ENCODE results near the gene PLA2G15.
"Not testable (repeated sequence)": the region's sequence is repeated elsewhere in the genome, so short reads cannot be mapped to it uniquely, and the experiment has no call there.

PLA2G15 gene

DNA sequence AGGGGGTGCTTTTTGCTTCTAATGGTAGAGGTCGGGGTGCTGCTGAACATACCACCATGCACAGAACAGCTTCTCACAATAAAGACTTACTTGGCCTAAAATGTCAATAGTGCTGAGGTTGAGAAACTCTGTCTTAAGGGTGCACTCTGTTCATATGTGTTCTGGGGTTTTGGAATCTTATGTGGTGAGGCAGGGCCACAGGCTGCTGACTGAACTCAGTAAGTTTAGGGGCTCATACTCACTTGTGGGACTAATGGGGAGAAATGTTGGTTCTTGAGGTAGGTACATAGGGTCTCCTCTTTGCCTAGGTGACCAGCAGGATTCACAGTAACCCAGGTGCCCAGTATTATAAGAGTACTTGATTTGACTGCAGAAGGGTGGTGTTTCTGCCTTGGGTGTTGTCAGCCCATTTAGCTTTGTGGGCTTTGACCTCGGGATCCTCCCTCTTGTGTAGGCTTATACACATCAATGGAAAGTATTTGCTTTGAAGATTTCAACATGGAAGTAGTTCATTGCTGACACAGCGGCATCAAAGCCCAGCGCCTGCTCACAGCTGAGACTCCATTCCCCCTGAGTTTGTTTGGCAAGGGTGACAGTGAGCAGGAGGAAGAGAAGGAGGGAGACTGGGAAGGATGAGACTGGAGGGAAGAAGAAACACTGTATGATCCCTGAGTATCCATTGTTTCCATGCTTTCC lies 36.3 kb downstream of the PLA2G15 start:
- no peak for DNase-seq

DNA sequence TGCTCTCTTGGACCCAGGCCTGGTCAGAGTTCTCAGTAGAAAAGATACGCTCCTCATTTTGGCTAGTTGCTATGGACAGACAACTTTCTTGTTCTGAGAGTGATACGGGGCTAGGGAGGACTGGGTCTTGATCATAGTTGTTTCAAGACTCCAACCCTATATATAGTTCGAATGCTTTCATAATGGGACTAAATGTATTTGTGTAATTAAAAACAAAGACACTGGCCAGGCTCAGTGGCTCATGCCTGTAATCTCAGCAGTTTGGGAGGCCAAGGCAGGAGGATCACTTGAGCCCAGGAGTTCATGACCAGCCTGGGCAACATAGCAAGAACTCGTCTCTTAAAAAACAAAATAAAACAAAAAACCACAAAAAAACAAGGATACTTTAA lies 36.9 kb downstream of the PLA2G15 start:
- no peak for DNase-seq

DNA sequence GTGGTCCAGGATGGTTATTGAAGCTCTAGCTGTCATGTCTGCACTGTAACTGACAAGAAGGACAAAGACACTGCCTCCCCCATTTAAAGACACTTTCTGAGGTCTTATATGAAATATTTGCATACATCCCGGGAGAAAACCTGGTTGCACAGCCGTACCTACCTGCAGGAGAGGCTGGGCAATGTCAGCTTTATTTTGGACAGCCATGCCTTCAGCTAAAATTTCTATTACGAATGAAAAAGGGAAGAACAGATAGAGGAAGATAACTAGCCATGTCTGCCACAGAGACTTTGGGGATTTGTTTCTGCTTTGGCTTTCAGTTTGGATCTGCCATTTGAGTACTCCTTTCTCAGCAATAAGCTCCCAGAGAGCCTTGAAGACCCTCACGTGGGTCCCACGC lies 38.2 kb downstream of the PLA2G15 start:
- no peak for DNase-seq

DNA sequence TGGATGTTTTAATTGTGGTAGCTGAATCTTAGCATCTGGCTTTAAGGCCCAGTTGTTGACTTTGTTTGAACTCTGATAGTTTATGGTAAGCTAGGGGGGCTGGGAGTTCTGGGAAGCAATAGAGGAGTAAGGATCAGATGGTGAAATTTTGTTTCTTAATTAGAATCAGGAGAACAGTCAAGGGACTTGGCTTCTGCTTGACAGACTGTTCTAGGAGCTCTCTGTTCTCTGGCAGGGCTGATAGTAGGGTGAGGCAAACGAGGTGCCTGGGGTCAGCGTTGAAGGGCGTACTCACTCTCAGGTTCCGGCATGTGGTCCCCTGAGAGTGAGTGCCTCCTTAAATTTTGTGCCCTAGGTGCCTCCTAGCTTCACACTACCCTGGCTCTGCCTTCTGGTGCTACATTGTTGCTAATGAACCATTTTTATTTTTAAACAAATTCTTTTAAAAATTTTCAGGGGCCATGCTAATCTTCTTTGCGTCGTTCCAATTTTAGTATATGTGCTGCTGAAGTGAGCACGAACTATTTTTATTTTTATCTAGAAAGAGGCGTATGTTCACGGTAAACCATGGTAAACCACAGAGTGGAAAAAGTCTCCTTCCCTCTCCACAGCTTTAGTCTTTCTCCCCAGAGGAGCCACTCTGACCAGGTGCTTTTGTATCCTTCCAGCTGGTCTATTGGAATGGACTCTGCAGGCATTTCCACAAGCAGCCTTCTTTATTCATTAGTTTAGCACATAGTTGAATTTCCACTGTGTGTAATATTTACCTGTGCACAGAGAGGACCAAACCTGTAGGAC lies 38.8 kb downstream of the PLA2G15 start:
- DNase-seq: no peak

DNA sequence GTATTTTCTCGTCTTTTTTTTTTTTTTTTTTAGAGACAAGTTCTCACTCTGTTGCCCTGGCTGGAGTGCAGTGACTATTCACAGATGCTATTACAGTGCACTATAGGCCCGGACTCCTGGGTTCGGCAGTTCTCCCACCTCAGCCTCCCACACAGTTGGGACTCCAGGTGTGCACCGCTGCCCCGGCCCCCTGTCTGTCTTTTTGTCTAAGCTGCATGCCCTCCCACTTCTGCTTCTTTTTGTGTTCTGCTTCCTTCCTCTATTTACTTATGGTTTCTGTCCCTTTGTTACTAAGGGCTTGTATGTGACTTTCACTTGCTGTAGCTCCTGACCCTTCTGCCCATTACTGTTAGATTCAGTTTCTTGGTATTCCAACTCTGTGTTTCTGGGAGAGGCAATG lies 39.7 kb downstream of the PLA2G15 start:
- no peak for DNase-seq

DNA sequence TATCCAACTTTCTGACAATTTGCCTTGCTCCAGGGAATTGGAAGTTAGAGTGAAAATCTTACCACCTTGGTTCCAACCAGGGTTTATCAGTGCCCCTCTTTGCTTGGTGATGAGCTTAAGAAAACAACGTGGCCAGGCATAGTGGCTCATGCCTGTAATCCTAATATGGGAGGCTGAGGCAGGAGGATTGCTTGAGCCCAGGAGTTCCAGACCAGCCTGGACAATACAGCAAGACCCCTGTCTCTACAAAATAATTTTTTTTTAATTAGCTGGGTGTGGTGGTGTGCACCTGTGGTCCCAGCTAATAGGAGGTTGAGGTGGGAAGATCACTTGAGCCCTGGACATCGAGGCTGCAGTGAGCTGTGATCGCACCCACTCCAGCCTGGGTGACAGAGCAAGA lies 40.5 kb downstream of the PLA2G15 start:
- no peak for DNase-seq

DNA sequence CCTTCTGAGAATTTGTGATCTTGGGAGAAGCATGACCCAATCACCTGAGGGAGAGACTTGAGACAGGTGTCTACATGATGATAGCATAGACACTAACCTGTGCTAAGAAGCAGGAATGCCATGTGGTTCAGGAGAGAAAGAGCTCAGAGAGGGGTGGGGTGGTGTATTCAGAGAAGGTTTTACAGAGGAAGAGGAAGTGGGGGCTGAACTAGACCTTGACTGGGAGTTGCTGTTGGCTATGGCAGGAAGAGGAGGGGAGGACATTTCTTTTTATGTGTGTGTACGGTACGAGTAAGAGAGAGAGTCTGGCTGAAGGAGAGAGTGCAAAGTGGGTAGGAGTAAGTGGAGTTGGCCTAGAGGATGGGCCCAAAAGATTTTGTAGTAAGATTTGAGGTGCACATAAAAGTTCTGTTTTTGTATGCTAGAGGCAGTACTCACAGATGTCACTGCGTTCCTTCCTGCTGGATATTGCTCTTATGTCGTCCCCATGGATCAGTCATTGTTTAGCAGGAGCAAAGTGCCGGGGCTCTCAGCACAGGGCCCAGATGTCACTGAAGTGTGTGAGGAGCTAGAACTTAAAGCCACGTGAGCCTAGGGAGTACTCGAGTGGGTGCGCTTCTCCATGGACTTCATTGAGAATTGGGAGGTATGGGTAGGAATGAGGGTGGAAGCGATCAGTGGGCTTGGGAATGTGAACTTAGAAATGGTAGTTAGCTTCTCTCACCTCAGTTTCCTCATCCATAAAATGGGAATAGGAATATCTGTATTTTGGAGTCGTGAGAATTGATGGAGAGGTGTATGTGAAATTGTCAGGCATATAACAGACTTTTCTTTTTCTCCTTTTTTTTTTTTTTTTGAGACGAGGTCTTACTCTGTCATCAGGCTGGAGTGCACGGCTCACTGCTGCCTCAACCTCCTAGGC lies 41.2 kb downstream of the PLA2G15 start:
- no peak for DNase-seq

DNA sequence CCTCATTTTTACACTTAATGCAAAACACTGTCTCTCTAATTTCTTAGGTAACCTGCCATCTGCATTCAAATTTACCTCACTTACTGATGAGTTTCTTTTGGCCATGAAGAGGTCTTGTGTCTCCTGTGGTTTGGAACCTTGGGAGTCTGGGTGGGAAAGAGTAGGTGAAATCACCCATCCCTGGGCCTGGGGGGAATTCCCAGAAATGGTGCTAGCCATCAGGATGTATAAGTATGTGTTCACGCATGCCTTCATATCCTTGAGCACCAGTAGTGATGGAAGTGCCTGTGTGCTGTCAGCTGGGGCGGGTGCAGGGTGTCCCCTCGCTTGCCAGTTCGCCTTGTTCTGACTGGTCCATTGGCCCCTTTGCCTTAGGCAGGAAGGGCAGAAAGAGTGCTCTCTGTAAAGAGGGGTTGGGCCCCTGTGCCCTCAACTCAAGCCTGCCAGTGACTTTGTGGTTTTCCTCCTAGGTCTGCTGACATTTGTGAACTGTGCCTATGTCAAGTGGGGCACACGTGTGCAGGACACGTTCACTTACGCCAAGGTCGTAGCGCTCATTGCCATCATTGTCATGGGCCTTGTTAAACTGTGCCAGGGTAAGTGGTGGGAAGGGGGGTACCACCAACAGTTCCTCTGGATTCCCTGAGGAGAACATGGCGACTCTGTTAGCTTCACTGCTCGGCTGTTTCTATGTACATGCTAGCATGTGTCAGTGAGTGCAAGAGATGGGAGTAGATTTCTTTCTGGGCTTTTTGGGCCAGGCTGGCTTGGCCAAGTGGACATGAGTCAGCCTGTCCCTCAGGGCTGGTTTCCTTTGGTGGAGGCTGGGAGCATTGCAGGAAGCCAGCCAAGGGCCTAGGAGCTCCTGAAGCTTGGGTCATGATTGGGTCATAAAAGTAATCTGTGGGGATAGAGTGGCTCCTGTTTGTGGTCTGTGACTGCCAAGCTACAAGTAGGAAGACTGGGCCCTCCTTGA lies 42.4 kb downstream of the PLA2G15 start:
- no peak for DNase-seq

DNA sequence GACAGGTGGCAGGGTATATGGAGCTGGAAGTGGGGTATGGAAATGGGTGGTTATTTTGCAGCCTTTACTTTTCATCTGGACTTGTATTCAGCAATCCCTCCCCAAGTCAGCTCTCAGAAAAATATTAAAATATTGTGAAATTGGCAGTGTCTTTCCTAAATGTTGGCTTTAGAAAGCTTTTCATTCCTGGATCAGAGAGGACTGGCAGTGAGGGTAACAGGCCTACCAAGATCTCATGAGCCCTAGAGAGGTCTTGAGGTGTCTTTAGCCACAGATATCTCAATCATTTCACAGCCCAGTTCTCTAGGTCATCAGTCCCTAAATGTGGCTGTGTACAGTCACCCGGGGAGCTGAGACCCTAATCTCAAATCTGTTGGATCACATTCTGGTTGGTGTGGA lies 43.1 kb downstream of the PLA2G15 start:
- DNase-seq: no peak

DNA sequence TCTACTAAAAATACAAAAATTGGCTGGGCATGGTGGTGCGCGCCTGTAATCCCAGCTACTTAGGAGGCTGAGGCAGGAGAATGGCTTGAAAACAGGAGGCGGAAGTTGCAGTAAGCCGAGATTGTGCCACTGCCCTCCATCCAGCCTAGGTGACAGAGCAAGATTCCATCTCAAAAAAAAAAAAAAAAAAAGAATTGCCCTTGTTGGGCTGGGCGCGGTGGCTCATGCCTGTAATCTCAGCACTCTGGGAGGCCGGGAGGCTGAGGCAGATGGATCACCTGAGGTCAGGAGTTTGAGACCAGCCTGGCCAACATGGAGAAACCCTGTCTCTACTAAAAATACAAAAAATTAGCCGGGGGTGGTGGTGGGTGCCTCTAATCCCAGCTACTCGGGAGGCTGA lies 43.6 kb downstream of the PLA2G15 start:
- DNase-seq: not testable (repeated sequence)

DNA sequence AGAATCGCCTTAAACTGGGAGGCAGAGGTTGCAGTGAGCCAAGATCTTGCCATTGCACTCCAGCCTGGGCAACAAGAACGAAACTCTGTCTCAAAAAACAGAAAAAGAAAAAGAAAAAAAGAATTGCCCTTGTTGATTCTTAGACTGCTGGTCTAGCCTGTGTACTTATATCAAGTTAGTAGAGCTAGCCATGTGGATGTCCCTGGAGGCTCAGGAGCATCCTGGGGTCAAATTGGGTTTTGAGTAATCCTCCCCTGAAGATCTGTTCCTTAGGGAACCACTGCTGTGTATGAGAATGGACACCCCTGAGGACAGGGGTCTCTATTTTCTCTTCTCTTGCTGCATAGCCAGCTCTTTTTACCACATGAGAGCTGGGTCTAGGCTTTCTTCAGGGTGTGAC lies 44.0 kb downstream of the PLA2G15 start:
- no peak for DNase-seq

DNA sequence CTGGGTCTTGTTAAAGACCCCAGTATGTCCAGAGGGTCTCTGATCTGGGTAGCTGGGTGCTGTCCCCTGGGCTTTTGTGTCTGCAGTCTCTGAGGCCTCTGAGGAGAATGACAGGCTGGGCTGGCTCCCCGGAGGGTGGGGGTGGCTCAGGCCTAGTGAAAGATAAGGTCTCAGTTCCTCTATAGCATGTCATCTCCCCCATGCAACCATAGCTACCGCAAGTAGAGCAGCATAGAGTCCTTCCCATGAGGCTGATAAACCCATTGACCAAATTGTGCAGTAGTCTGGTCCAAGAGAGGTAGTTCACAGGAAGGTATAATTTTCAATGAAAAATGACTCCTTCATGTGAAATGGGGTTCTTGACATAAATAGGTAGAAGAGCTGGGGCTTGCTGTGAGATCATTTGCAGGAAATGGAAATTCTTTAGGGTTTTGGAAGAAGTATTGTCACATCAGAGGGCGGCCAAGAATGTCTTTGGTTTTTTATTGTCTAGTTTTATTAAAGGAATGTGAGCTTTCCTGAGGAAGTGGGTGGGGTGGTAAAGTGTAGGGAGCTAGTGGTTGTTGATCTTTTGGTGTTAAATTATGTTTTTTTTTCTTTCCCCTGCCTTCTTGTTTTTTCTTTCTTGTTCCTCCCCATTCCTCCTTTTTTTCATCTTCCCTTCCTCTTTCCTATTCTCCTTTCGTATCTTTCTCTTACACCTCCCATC lies 44.6 kb downstream of the PLA2G15 start:
- no peak for DNase-seq

DNA sequence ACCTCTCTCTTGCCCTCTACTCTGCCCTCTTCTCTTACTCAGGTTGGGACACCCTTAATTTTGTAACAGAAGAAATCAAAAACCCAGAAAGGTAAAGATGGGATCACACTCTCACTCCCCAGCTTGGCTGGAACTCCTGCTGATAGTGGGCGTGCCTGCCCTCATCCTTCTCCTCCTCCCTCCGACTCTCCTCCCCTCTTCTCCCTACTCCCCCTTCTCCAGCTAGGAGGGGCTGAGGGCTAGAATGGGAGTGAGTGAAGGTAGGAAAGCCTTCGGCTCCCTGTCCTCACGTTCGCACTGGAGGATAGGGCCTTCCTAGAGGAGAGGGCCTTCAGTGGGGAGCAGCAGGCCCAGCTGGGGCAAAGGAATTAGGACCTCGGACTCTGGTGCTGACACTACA lies 45.3 kb downstream of the PLA2G15 start:
- DNase-seq: no peak

DNA sequence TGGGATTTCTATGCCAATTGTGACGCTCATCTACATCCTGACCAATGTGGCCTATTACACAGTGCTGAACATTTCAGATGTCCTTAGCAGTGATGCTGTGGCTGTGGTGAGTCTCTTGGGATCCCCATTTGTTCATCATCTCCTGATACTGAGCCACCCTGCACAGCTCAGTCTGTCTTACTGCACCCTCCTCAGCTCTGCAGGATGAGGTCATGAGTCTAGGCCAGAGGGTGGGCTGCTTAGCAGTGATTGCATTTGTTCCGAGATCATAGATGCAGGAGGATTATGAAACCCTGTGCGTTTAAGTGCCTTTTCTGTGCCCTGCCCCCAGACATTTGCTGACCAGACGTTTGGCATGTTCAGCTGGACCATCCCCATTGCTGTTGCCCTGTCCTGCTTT lies 46.1 kb downstream of the PLA2G15 start:
- no peak for DNase-seq

DNA sequence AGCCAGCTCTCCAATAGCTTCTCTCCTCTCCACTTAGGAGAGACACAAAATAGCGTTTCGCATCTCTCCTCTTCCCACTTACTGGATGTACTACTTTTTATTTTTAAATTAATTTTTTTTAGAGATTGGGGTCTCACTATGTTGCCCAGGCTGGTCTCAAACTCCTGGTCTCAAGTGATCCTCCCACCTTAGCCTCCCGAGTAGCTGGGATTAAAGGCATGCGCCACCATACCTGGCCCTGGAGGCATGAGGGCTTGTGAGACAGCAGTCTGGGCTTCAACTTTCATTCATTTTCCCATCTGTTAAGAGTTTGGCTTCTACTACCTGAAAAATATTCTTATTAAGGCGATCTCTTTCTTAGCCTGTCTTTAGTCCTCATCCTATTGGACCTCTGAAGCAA lies 47.3 kb downstream of the PLA2G15 start:
- no peak for DNase-seq

DNA sequence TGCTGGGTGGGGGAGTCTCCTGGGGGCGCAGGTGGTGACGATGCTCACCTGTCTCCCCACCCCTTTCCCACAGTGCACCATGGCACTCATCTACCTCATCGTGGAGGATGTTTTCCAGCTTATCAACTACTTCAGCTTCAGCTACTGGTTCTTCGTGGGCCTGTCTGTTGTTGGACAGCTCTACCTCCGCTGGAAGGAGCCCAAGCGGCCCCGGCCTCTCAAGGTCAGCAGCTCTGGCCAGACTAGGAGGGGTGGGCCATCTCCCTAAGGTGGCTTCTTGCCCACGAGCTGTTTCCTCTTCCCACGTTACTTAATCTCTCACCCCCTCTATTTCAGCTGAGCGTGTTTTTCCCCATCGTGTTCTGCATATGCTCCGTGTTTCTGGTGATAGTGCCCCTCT lies 51.1 kb downstream of the PLA2G15 start:
- no peak for DNase-seq

DNA sequence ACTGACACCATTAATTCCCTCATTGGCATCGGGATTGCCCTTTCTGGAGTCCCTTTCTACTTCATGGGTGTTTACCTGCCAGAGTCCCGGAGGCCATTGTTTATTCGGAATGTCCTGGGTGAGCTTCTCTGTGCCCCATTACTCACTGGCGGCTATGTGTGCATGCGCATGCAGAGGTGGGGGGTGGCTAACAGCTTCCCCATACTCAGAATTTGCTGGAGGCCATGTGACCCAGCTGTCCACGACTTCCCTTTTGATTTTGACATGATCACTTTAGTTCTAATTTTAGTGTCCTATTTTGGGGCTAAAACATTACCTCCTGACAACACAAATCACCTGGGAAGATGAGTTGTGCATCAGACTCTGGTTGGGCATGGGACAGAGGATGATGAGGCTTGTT lies 51.5 kb downstream of the PLA2G15 start:
- no peak for DNase-seq

DNA sequence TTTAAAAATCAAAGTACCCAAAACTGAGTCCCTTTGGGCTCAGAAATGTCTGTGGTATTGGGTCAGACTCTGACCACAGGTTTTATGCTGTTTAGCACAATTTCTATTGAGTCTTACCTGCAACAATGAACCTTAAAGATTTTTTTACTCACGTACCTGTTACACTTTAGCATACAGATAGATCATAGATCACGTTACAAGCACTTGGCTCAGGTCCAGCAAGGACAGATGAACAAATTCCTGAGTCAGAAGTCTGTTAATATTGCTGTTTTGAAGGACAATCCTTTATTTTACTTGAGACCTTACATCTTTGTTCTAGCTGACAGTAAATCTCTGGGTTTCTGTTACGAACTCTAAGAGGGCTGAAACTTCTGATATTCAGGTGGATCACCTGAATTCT lies 52.7 kb downstream of the PLA2G15 start:
- peak in 1 of 2 experiments; percentile 2 for DNase-seq

DNA sequence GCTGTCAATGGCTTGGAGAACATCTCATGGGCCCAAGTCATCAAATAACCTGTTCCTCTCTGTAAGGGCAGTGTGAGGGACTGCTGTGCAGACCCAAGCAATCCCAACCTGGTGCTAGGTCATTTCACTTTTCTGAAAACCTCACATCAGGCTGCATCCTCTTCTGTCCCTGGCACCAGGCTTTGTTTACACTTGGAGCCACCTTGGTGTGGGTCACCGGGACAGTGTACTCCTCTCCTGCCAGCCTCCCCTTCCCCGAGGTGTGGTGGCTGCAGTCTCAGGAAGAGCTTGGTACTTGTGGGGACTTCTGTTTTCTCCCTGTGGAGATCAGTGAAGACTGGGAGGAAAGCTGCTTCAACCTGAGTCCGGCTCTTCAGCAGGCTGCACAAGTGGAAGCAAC lies 53.1 kb downstream of the PLA2G15 start:
- DNase-seq: no peak

DNA sequence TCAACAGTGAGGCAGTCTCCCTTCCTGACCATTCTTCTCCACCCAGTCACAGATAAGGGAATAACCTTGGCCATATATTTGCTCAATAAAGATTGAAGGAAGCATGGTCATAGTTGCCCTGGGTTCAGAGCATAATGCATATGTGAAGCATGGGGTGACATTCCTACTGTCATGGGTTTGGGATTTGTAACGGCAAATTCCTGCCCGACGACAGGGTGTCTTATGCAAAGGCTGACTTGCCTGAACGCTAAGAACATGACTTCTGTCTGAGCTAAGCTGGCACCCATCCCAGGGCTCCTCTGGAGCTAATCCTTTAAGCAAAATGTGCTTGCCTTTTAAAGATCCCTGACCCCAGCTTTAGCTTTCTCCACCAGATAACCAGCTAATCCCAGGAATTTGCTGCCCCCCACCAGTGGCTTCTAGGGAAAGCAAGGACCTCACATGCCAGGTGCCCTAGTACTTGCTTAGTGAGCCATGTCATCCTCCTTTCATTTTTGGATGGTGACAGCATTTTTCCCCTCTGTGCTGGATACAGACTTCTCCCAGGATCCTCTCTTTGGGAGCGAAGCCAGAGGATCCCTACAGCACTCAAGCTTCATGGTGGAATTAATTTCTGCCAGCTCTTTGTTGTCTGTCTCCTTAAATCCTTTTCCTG lies 53.9 kb downstream of the PLA2G15 start:
- no peak for DNase-seq

All from SHP77 (cell line).